ENCODE measurements around the gene KIF16B.

GRCh38 chr20:16609066-16609465 lies 35.8 kb upstream of the KIF16B start:
- no peak for TF ChIP-seq CTCF (IDR thresholded peaks at IDR 0.05; ENCODE audit: low read depth, low read length)
- TF ChIP-seq EZH2phosphoT487 (IDR thresholded peaks at IDR 0.05; ENCODE audit: low read depth): no peak
